ENCODE data around the gene RPP30. TPM values are rescaled to one million over a fixed set of nuclear protein-coding genes. Genes with fewer than 3 reads are reported as not detected.
A peak's percentile ranks its signal among the peaks of the same experiment; 100 is the strongest.

Gene RPP30
- total RNA-seq, 1 donor from 2014 or later: 24.7 TPM

- peaks cover 71% of the 10 kb centered on the region for H3K4me1 Mint-ChIP-seq (ENCODE audit: low read depth)
- H3K27me3 Mint-ChIP-seq (ENCODE audit: low read depth): no peaks in the 10 kb centered on the region
- H3K9me3 Mint-ChIP-seq (ENCODE audit: low read depth): peaks cover 2% of the 10 kb centered on the region
- TF ChIP-seq CTCF (IDR thresholded peaks at IDR 0.05): no peak
- peak within 1 kb of the TSS; percentile 95 for H3K27ac Mint-ChIP-seq (ENCODE audit: unreplicated experiment)
- peaks cover 27% of the 10 kb centered on the region for H3K36me3 Mint-ChIP-seq (ENCODE audit: low read depth)
- DNase-seq (ENCODE audit: low spot score): no peak
- peak within 1 kb of the TSS; percentile 88 for H3K4me3 Mint-ChIP-seq (ENCODE audit: unreplicated experiment)
Observed at GRCh38 chr10:90920986-90921666, 49.4 kb downstream of the RPP30 start, which contains the start of gene ANKRD1. Gene ANKRD1 (minus strand): TSS chr10:90921087. CDS start chr10:90921027, 60 bp downstream.

GRCh38 chr10:90921906-90922305 lies 50.1 kb downstream of the RPP30 start:
- Mint-ChIP-seq H3K36me3 (ENCODE audit: low read depth) (peaks cover 23% of the 10 kb centered on the region), H3K4me3 (ENCODE audit: unreplicated experiment) (no peak overlapping the region), H3K27me3 (ENCODE audit: low read depth) (no peaks in the 10 kb centered on the region), H3K9me3 (ENCODE audit: low read depth) (peaks cover 2% of the 10 kb centered on the region), H3K4me1 (ENCODE audit: low read depth) (peaks cover 70% of the 10 kb centered on the region), H3K27ac (ENCODE audit: unreplicated experiment) (peak overlapping the region; percentile 95)
- DNase-seq (ENCODE audit: low spot score): no peak
- no peak for TF ChIP-seq CTCF (IDR thresholded peaks at IDR 0.05)

- Mint-ChIP-seq H3K4me1 (ENCODE audit: low read depth) (peaks cover 69% of the 10 kb centered on the region), H3K4me3 (ENCODE audit: unreplicated experiment) (no peak overlapping the region)
Observed at GRCh38 chr10:90923111-90923731, 51.4 kb downstream of the RPP30 start.

GRCh38 chr10:90924552-90924951 lies 52.8 kb downstream of the RPP30 start:
- Mint-ChIP-seq H3K4me1 (ENCODE audit: low read depth) (peaks cover 70% of the 10 kb centered on the region), H3K9me3 (ENCODE audit: low read depth) (peaks cover 2% of the 10 kb centered on the region), H3K27me3 (ENCODE audit: low read depth) (no peaks in the 10 kb centered on the region), H3K36me3 (ENCODE audit: low read depth) (peaks cover 5% of the 10 kb centered on the region), H3K4me3 (ENCODE audit: unreplicated experiment) (no peak overlapping the region), H3K27ac (ENCODE audit: unreplicated experiment) (peak overlapping the region; percentile 6)
- TF ChIP-seq CTCF (IDR thresholded peaks at IDR 0.05): no peak
- no peak for DNase-seq (ENCODE audit: low spot score)

More at GRCh38 chr10:90923111-90923731, 51.4 kb downstream of the RPP30 start:
- TF ChIP-seq CTCF (IDR thresholded peaks at IDR 0.05): no peak
- H3K9me3 Mint-ChIP-seq (ENCODE audit: low read depth): peaks cover 2% of the 10 kb centered on the region
- DNase-seq (ENCODE audit: low spot score): no peak
- peaks cover 14% of the 10 kb centered on the region for H3K36me3 Mint-ChIP-seq (ENCODE audit: low read depth)
- no peak overlapping the region for H3K27ac Mint-ChIP-seq (ENCODE audit: unreplicated experiment)
- no peaks in the 10 kb centered on the region for H3K27me3 Mint-ChIP-seq (ENCODE audit: low read depth)

- Mint-ChIP-seq H3K27ac (ENCODE audit: unreplicated experiment) (no peak overlapping the region), H3K9me3 (ENCODE audit: low read depth) (peaks cover 2% of the 10 kb centered on the region), H3K4me1 (ENCODE audit: low read depth) (peaks cover 70% of the 10 kb centered on the region), H3K27me3 (ENCODE audit: low read depth) (no peaks in the 10 kb centered on the region), H3K4me3 (ENCODE audit: unreplicated experiment) (no peak overlapping the region), H3K36me3 (ENCODE audit: low read depth) (no peaks in the 10 kb centered on the region)
- DNase-seq (ENCODE audit: low spot score): no peak
- TF ChIP-seq CTCF (IDR thresholded peaks at IDR 0.05): no peak
Observed at GRCh38 chr10:90925079-90926029, 53.6 kb downstream of the RPP30 start.
